ENCODE data around the gene ZNF385B. TPM values are rescaled to one million over a fixed set of nuclear protein-coding genes. Genes with fewer than 3 reads are reported as not detected.

The ZNF385B gene
- total RNA-seq, 1 donor from 2014 or later = 0.25 TPM

- no peak for DNase-seq (ENCODE audit: low read depth)
- no peaks in the 10 kb centered on the region for H3K36me3 ChIP-seq (ENCODE audit: control insufficient read depth, insufficient read depth, low read length)
- TF ChIP-seq CTCF (IDR thresholded peaks at IDR 0.05; ENCODE audit: insufficient read depth, low read length, poor library complexity, severe bottlenecking) = no peak
These were observed 65.0 kb downstream of the ZNF385B start for GRCh38 chr2:179796213-179797007.

GRCh38 chr2:179793902-179794301 lies 67.5 kb downstream of the ZNF385B start:
- no peak for DNase-seq (ENCODE audit: low read depth)
- Histone ChIP-seq H3K27me3 (ENCODE audit: control insufficient read depth, insufficient read depth, low read length) (no peaks in the 10 kb centered on the region), H3K36me3 (ENCODE audit: control insufficient read depth, insufficient read depth, low read length) (no peaks in the 10 kb centered on the region), H3K4me3 (ENCODE audit: low read depth, low read length) (no peak overlapping the region)
- TF ChIP-seq CTCF (IDR thresholded peaks at IDR 0.05; ENCODE audit: insufficient read depth, low read length, poor library complexity, severe bottlenecking) = no peak

More at GRCh38 chr2:179796213-179797007, 65.0 kb downstream of the ZNF385B start:
- H3K4me3 ChIP-seq (ENCODE audit: low read depth, low read length) = no peak overlapping the region
- H3K27me3 ChIP-seq (ENCODE audit: control insufficient read depth, insufficient read depth, low read length) = no peaks in the 10 kb centered on the region

GRCh38 chr2:179793238-179793637 lies 68.2 kb downstream of the ZNF385B start:
- Histone ChIP-seq H3K27me3 (ENCODE audit: control insufficient read depth, insufficient read depth, low read length) (no peaks in the 10 kb centered on the region), H3K36me3 (ENCODE audit: control insufficient read depth, insufficient read depth, low read length) (no peaks in the 10 kb centered on the region), H3K4me3 (ENCODE audit: low read depth, low read length) (no peak overlapping the region)
- no peak for TF ChIP-seq CTCF (IDR thresholded peaks at IDR 0.05; ENCODE audit: insufficient read depth, low read length, poor library complexity, severe bottlenecking)
- DNase-seq (ENCODE audit: low read depth) = no peak

- Histone ChIP-seq H3K27me3 (ENCODE audit: control insufficient read depth, insufficient read depth, low read length) (no peaks in the 10 kb centered on the region), H3K4me3 (ENCODE audit: low read depth, low read length) (no peak overlapping the region), H3K36me3 (ENCODE audit: control insufficient read depth, insufficient read depth, low read length) (no peaks in the 10 kb centered on the region)
- no peak for DNase-seq (ENCODE audit: low read depth)
- TF ChIP-seq CTCF (IDR thresholded peaks at IDR 0.05; ENCODE audit: insufficient read depth, low read length, poor library complexity, severe bottlenecking) = no peak
These were observed 70.9 kb downstream of the ZNF385B start for GRCh38 chr2:179790235-179791217.

GRCh38 chr2:179788104-179788503 lies 73.3 kb downstream of the ZNF385B start:
- TF ChIP-seq CTCF (IDR thresholded peaks at IDR 0.05; ENCODE audit: insufficient read depth, low read length, poor library complexity, severe bottlenecking) = no peak
- Histone ChIP-seq H3K27me3 (ENCODE audit: control insufficient read depth, insufficient read depth, low read length) (no peaks in the 10 kb centered on the region), H3K4me3 (ENCODE audit: low read depth, low read length) (no peak overlapping the region), H3K36me3 (ENCODE audit: control insufficient read depth, insufficient read depth, low read length) (no peaks in the 10 kb centered on the region)
- DNase-seq (ENCODE audit: low read depth) = no peak

Measured in kidney epithelial cell (primary cell).